ENCODE measurements around the gene AK1.
A peak's percentile ranks its signal among the peaks of the same experiment; 100 is the strongest.
"Not testable (repeated sequence)": the region's sequence is repeated elsewhere in the genome, so short reads cannot be mapped to it uniquely, and the experiment has no call there.

Gene AK1

DNA sequence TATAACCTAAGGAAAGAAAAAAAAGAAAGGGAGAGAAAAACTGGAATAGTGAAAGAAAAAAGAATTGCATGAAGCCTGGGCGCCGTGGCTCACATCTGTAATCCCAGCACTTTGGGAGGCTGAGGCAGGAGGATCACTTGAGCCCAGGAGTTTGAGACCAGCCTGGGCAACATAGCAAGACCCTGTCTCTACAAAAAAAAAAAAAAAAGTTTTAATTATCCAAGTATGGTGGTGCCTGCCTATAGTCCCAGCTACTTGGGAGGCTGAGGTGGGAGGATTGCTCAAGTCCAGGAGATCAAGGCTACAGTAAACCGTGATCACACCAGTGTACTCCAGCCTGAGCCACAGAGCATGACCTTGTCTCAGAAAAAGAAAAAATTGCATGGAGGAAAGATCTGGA lies 4.2 kb upstream of the AK1 start:
- not testable (repeated sequence) for DNase-seq

DNA sequence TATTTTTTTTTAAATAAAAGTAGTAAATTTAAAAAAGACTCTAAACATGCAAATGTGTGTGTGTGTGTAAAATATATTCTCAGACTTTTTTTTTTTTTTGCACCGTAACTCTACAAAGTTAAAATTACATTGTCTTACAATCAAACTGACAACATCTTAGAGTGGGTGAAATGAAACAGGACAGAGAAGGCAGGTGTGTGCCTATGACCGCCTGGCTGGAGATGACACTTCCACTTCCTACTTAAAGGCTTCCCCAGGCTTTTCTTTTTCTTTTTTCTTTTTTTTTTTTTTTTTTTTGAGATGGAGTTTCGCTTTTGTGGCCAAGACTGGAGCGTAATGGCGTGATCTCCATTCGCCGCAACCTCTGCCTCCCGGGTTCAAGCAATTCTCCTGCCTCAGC lies 2.7 kb upstream of the AK1 start:
- no peak for DNase-seq

DNA sequence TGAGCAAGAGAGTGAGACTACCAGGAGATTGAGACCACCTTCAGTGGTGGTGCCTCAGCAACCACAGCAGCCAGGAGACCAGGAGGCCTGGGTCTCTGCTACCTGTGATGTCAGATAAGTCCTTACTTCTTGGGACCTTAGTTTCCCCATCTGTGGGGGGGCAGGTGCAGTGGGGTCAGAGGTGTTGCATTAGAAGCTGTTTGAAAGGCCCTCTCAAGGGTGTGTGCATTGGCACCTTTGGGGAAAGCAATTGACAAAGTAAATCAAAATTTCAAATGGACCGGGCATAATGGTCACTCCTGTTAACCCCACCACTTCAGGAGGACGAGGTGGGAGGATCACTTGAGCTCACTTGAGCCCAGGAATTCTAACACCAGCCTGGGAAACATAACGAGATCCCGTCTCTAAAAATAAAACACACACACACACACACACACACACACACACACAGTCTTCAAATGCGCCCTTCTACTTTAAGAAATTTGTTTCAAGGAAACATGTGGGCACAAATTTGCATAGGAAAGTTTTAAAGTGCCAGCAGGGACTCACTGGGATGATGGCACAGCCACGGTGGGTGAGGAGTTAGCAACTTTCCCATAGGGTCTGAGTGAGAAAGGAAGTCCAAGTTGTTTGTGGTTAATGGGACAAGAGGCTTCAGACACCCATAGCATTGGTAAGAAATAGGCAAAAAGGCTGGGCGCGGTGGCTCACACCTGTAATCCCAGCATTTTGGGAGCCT lies 1.3 kb upstream of the AK1 start:
- DNase-seq: no peak

GRCh38 chr9:127878001-127878651 lies 651 bp upstream of the AK1 start:
- DNase-seq: no peak

- no peak for DNase-seq
Observed at GRCh38 chr9:127876764-127877562, 512 bp downstream of the AK1 start.

DNA sequence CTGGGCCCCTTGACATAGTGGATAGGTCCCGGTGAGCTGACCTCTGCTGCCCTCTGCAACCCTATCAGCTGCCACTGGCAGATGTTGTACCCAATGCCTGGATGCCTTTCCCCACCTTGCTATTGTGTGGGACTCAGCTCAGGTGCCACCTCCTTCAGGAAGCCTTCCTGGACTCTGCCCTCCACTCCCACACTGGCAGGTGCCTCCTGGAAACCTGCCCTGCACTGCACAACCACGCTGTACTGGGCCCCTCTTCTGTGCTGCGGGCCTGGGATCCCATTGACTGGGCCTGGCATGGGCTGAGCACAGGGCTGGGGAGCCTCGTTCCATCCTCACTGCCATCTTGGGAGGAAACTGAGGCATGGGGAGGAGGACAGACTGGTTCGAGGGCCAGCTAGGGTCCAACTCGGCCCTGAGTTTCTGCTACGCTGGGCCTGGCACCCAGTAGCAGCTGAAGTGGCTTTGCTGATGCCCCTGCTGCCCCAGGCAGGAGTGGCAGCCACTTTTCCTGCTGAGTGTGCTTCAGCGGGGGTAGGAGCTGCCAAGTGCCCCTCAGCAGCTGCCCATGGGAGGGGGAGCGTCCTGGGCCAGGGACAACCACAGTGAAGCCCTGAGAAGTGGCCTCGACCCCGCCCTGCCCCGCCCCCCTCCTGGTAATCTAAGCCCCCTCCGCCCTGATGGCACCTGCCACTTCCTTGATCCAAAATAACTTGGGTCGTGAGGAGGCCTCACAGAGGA lies 1.3 kb downstream of the AK1 start:
- no peak for DNase-seq

- DNase-seq: no peak
Observed at GRCh38 chr9:127875306-127875966, 2.0 kb downstream of the AK1 start.

DNA sequence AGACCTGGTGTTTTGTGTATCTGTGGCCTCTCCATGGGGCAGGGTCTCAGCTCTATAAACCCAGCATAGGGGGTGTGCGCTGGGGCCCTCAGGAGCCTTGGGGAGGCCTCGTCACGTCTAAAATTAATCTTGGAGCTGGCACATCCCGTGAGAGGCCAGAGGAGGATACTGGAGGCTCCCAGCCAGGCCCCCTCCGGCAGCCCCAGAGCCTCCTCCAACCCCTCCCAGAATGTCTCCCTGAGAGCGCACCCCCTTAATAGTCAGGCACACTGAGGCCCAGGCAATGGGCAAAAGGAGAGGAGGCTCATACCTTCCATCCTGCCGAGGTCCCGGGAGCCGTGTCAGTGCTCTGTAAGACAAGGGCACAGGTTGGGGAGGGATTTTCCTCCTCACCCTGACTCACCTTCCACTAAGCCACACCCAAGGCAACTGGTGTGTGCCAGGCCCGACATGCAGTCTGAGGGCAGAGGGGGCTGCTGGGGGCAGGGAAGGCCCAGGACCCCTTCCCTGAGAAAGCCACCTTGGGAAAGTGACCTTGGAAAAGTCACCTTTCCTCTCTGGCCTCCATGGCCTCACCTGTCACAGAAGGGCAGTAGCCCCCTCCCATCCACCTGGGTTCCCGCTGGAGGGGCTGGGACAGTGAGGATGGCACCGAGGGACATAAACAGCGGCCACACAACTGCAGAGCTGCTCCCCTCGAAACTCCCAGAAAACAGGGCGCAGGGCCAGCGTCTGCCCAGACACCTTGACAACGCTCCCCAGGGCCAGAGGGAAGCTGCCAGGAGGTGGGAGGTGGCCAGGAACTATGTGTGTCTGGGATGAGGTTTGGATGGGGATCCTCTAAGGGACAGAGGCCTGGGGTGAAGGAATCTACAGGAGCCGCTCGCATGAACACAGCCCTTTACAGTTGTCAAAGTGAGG lies 2.9 kb downstream of the AK1 start:
- DNase-seq: no peak

DNA sequence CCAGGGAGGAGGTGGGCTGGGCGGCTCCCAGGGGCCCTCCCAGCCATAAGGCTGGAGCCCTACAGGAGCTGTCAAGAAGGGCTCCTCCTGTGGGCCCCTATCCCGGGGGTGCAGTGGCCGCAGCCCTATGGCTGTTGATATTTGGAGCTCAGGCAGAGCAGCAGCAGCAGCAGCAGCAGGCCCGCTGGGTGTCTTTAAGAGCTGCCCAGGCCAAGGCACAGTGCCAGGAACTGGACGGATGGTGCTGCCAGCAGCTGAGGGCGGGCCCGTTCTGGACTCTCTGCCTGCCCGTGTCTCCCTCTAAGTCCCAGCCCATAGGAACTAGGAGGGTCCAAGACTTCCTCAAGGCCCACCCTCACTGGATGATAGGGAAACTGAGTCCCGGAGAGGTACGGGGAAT lies 3.6 kb downstream of the AK1 start:
- no peak for DNase-seq

- no peak for DNase-seq
Observed at GRCh38 chr9:127873223-127873691, 4.2 kb downstream of the AK1 start.

DNA sequence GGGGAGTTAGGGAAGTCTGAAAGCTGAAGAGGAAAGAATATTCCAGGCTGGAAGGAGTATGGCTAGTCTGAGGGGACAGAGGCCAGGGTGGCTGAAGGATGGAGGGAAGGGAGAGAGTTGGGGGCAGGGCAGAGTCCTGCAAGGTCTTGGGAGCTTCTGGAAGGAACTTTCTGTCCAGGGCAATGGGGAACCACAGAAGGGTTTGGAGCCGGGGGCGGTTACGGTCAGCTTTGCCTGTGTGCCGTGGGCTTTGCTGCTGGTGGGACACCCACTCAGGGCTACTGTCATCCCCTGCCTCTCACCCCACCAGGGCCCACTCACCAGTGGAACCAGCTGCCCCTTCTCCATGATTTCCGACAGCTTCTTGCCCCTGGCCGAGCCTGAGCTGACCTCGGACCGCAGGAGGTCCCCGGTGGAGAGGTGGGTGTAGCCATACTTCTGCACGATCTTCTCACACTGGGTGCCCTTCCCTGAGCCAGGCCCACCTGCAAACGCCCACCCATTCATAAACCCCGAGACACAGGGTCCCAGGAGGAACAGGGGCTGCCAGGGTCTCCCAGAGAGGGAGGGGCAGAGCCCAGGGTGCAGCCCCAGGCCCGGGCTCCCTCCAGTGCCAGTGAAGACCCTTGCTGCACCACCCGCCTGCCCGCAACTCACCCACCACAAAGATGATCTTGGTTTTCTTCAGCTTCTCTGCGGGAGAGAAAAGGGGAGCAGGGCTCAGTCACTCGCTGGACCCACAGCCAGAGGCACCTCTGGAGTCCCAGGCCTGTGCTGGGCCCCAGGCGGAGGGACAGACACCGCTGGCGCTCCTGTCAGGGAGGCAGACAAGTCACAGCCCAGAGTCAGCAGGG lies 4.9 kb downstream of the AK1 start:
- no peak for DNase-seq

DNA sequence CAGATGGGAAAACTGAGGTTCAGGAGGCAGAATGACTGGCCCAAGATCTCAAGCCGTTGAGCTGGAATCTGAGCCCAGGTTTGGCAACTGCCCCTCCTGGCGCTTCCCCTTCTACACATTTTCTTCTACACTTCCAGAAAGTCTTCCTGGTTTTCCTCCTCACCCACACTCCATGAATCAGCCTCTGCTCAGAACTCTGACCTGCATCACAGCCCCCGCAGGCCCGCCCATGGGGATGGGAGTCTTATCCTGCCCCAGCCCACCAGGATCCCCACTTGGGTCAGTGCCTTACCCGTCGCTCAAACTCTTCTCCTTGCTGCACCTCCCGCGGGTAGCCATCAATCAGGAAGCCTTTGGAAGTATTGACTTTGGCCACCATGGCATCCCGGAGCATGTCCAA lies 5.9 kb downstream of the AK1 start:
- DNase-seq: no peak

DNA sequence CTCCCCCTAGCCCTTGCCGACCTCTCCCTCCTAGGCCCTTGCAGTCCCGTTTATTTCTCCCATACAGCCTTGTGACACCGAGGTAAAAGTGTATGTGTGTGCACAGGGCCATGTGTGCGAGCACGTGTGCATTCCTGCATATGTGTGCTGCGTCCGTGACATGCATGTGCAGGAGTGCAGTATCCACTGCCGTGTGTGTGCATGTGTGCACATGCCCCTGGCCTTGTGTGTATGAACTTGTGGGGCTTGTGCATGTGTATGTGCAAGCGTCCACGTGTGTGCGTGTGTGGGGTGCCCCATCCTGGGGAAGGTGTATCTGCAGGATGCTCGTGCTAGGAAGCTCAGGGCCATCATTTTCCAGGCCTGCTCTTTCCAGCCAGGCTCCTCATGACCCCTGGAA lies 6.6 kb downstream of the AK1 start:
- no peak for DNase-seq

DNA sequence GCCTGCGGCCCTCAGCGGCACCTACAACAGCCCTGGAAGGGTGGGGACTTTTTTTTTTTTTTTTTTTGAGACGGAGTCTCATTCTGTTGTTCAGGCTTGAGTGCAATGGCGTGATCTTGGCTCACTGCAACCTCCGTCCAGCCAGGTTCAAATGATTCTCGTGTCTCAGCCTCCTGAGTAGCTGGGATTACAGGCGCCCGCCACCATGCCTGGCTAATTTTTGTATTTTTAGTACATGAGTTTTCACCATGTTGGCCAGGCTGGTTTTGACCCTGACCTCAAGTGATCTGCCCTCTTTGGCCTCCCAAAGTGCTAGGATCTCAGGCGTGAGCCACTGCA lies 7.4 kb downstream of the AK1 start:
- DNase-seq: not testable (repeated sequence)

- DNase-seq: peak; percentile 89
Observed at GRCh38 chr9:127869310-127870152, 7.9 kb downstream of the AK1 start.

- DNase-seq: no peak
Observed at GRCh38 chr9:127868278-127868902, 9.1 kb downstream of the AK1 start.

GRCh38 chr9:127867356-127868277 lies 9.9 kb downstream of the AK1 start:
- DNase-seq: no peak

- no peak for DNase-seq
Observed at GRCh38 chr9:127866535-127866934, 10.9 kb downstream of the AK1 start.

All from stimulated activated CD4-positive, alpha-beta T cell treated with anti-CD3 and anti-CD28 coated beads, Interleukin-2, amount 100 ng/mL, for 24 hours (primary cell).